Right lobe of liver (tissue), 6 donors: ENCODE results near the gene NCLN. TPM values are rescaled to one million over a fixed set of nuclear protein-coding genes. Genes with fewer than 3 reads are reported as not detected.

Experiments used
- ATAC-seq, 4 donors: fragments of 200-7000 bp; cut with Tn5 transposase; one replicate each; pipeline ENCODE4 v1.9.1; 2020; ENCODE audit warnings: mild to moderate bottlenecking in 4 of 4, moderate library complexity in 4 of 4
- DNase-seq, 3 donors: peaks; one replicate each; pipeline ENCODE4 v3.0.0-alpha.2; 2020
- H3K27ac ChIP-seq, 3 donors: fragments of 200-600 bp; one replicate each; pipeline ENCODE4 v1.8.0; 2022
- H3K27me3 ChIP-seq, 2 donors: fragments of 200-600 bp; one replicate each; pipeline ENCODE4 v1.8.0; 2022
- H3K36me3 ChIP-seq, 4 donors: fragments of 200-600 bp; sonication (generic) in 1 of 4; one replicate each; pipeline versions ENCODE4 v1.5.1 to v1.8.0; 2017 to 2022; ENCODE audit warnings: control low read depth in 1 of 4
- H3K4me1 ChIP-seq, 4 donors: fragments of 200-600 bp; sonication (generic) in 1 of 4; one replicate each; pipeline versions ENCODE4 v1.5.1 to v1.8.0; 2017 to 2022; ENCODE audit warnings: control low read depth in 1 of 4
- H3K4me3 ChIP-seq, 3 donors: fragments of 200-600 bp; one replicate each; pipeline ENCODE4 v1.8.0; 2022
- H3K9me3 ChIP-seq, 4 donors: fragments of 200-600 bp; sonication (generic) in 1 of 4; one replicate each; pipeline versions ENCODE4 v1.5.1 to v1.8.0; 2017 to 2022; ENCODE audit warnings: control low read depth in 1 of 4
- CTCF ChIP-seq, 4 donors: fragments of 200-600 bp in 3 of 4; fragments of 450-650 bp in 1 of 4; IDR thresholded peaks; one replicate each; pipeline versions ENCODE4 v1.5.1 to v1.8.0; 2016 to 2022; ENCODE audit warnings: antibody characterized with exemption in 4 of 4, mild to moderate bottlenecking in 2 of 4
- POLR2A ChIP-seq: fragments of 450-650 bp; IDR thresholded peaks from one replicate; pipeline ENCODE4 v1.6.1; 2017; ENCODE audit warnings: antibody characterized with exemption, mild to moderate bottlenecking
- WGBS: methylation state at CpG from one replicate; pipeline ENCODE4 v1.1.6; 2018; ENCODE audit warnings: low coverage, low lambda C conversion rate; ENCODE audit not compliant: insufficient coverage; ENCODE audit errors: missing lambda C conversion rate; 5-methylcytosine and 5-hydroxymethylcytosine counted together
- intact Hi-C, 2 donors: fragments of 100-400 bp; cut with DNase I; formaldehyde crosslinking; loops; one replicate each; pipeline versions ENCODE4 v1.11.2 to v1.14.1; 2022
- long read RNA-seq: library from polyadenylated mRNA; unstranded; transcript quantifications from one replicate; pipeline ENCODE4 v2.0.0, GENCODE V29; 2019
- total RNA-seq, 6 experiments: library from RNA; depleted of rRNA in 2 of 6; stranded (reverse); fragments of >200 nt in 2 of 6; fragmentation: NEBNext Ultra II Directional in 3 of 6; extraction: Animal tissue kit (Norgen Biotek cat#: 25700) in 3 of 6; gene quantifications; one replicate each; pipeline versions ENCODE4 v1.1.0 to v1.2.4, GENCODE V29; 2016 to 2023
- donor health status: DM: no; HTN: yes; CAD: no.
- donor health status: DM: no; HTN: no; CAD: no.
- donor health status: DM: no; HTN: no; CAD: no.
- donor health status: DM: no; HTN: yes; CAD: no.
- donor health status: DM: no; HTN: yes; CAD: no.

NCLN gene
- total RNA-seq = 10 to 100 TPM; 32.0 to 59.9 (median 40.4) TPM
- long read RNA-seq, full-length matches to known transcripts = 2 of 7 reads
- long read RNA-seq, partial matches to known transcripts = 1 of 7 reads
- long read RNA-seq, other reads (novel, unspliced or antisense) = 4 of 7 reads

GRCh38 chr19:3185461-3186159 lies at the start of gene NCLN:
Gene NCLN, plus strand, starts transcription at chr19:3185930. Its CDS starts 101 bp downstream, at chr19:3186031.
- intact Hi-C loops = no loop called here
- Histone ChIP-seq H3K27me3 (no peaks in the 10 kb centered on the region), H3K4me1 (peaks cover 0 to 16% (median 5%) of the 10 kb centered on the region in 4 donors), H3K4me3 (peak within 1 kb of the TSS; percentile 83 to 99 (median 84)), H3K9me3 (no peaks in the 10 kb centered on the region), H3K27ac (peak within 1 kb of the TSS; percentile 41 to 73 (median 51)), H3K36me3 (no peaks in the 10 kb centered on the region)
- TF ChIP-seq POLR2A (peak; percentile 68), CTCF (IDR thresholded peaks at IDR 0.05) (no peak)
- 0% methylated on average over 22 of the region's 69 CpGs for WGBS
- peak; percentile 95 to 97 (median 96) for DNase-seq
- peak; percentile 94 to 97 (median 96) for ATAC-seq

GRCh38 chr19:3135961-3136683 lies 49.6 kb upstream of the NCLN start, which contains the start of gene GNA15:
Gene GNA15, plus strand, starts transcription at chr19:3136033. Its CDS starts 418 bp downstream, at chr19:3136451.
- Histone ChIP-seq H3K27ac (peak within 1 kb of the TSS in 2 of 3 donors; percentile 37 to 80), H3K4me3 (peak within 1 kb of the TSS; percentile 6 to 27 (median 18)), H3K9me3 (no peaks in the 10 kb centered on the region), H3K4me1 (no peaks in the 10 kb centered on the region), H3K27me3 (no peaks in the 10 kb centered on the region), H3K36me3 (no peaks in the 10 kb centered on the region)
- intact Hi-C loops = no loop called here
- ATAC-seq (peak; percentile 30 to 67 (median 54)), DNase-seq (no peak)
- TF ChIP-seq CTCF (IDR thresholded peaks at IDR 0.05) (no peak), POLR2A (no peak)
- WGBS = 55% methylated on average over 12 of the region's 40 CpGs

- peak in 1 of 4 donors; percentile 14 for ATAC-seq
- TF ChIP-seq POLR2A = no peak
- TF ChIP-seq CTCF (IDR thresholded peaks at IDR 0.05) = no peak
- DNase-seq = no peak
These were observed 49.1 kb upstream of the NCLN start for GRCh38 chr19:3136684-3137055.

GRCh38 chr19:3137119-3137518 lies 48.6 kb upstream of the NCLN start:
- H3K27me3 ChIP-seq = no peaks in the 10 kb centered on the region
- ATAC-seq (peak in 2 of 4 donors; percentile 7 to 34), DNase-seq (no peak)
- intact Hi-C loops = no loop called here
- peak overlapping the region in 2 of 3 donors; percentile 29 to 80 for H3K27ac ChIP-seq
- WGBS = 15% methylated on average over 5 of the region's 7 CpGs
- TF ChIP-seq POLR2A = no peak
- no peak for TF ChIP-seq CTCF (IDR thresholded peaks at IDR 0.05)
- H3K4me1 ChIP-seq = no peaks in the 10 kb centered on the region
- H3K36me3 ChIP-seq = no peaks in the 10 kb centered on the region
- H3K4me3 ChIP-seq = peak overlapping the region in 1 of 3 donors; percentile 18
- no peaks in the 10 kb centered on the region for H3K9me3 ChIP-seq

More at GRCh38 chr19:3136684-3137055, 49.1 kb upstream of the NCLN start:
- Histone ChIP-seq H3K27me3 (no peaks in the 10 kb centered on the region), H3K4me3 (peak overlapping the region; percentile 6 to 27 (median 18)), H3K27ac (peak overlapping the region in 2 of 3 donors; percentile 29 to 80), H3K9me3 (no peaks in the 10 kb centered on the region), H3K36me3 (no peaks in the 10 kb centered on the region), H3K4me1 (no peaks in the 10 kb centered on the region)
- intact Hi-C loops = no loop called here
- WGBS = 40% methylated on average over 2 of the region's 16 CpGs
